GM23338 (cell line): ENCODE results near the gene KDM4C. TPM values are rescaled to one million over a fixed set of nuclear protein-coding genes. Genes with fewer than 3 reads are reported as not detected.

ENCODE experiments used
- ATAC-seq: fragments of 200-7000 bp; cut with Tn5 transposase; 3 replicates; pipeline ENCODE4 v1.9.1; 2020
- DNase-seq: peaks from one replicate; pipeline ENCODE4 v3.0.0-alpha.2; 2015; ENCODE audit warnings: low spot score
- H2AFZ ChIP-seq: fragments of 200-600 bp; sonication (generic); 2 replicates; pipeline ENCODE4 v1.8.0; 2016; ENCODE audit warnings: antibody characterized with exemption, mild to moderate bottlenecking, moderate library complexity
- H3F3A ChIP-seq: fragments of 200-600 bp; sonication (generic); replicated peaks from 2 replicates; pipeline ENCODE4 v1.8.0; 2017; ENCODE audit warnings: antibody characterized with exemption, mixed run types, low read depth
- H3K27ac ChIP-seq: fragments of 200-600 bp; sonication (generic); 2 replicates; pipeline ENCODE4 v1.6.1; 2016; ENCODE audit warnings: low read depth
- H3K27me3 ChIP-seq: fragments of 200-600 bp; sonication (generic); 2 replicates; pipeline ENCODE4 v1.8.0; 2016; ENCODE audit warnings: mild to moderate bottlenecking, mixed run types, moderate library complexity; ENCODE audit not compliant: insufficient read depth
- H3K36me3 ChIP-seq: fragments of 200-600 bp; sonication (generic); 2 replicates; pipeline ENCODE4 v1.8.0; 2016; ENCODE audit warnings: mild to moderate bottlenecking; ENCODE audit not compliant: insufficient read depth
- H3K4me1 ChIP-seq: fragments of 200-600 bp; sonication (generic); 2 replicates; pipeline ENCODE4 v1.8.0; 2016; ENCODE audit warnings: mild to moderate bottlenecking, moderate library complexity; ENCODE audit not compliant: insufficient read depth
- H3K4me2 ChIP-seq: fragments of 200-600 bp; sonication (generic); 2 replicates; pipeline ENCODE4 v1.7.1; 2017; ENCODE audit warnings: mixed run types
- H3K4me3 ChIP-seq: fragments of 200-600 bp; sonication (generic); 2 replicates; pipeline ENCODE4 v1.6.1; 2016; ENCODE audit warnings: mixed run types
- H3K79me2 ChIP-seq: fragments of 200-600 bp; sonication (generic); replicated peaks from 2 replicates; pipeline ENCODE4 v1.8.0; 2017; ENCODE audit warnings: mild to moderate bottlenecking; ENCODE audit not compliant: insufficient read depth
- H3K9me2 ChIP-seq: fragments of 200-600 bp; sonication (generic); 2 replicates; pipeline ENCODE4 v1.8.0; 2017; ENCODE audit not compliant: insufficient read depth
- H4K20me1 ChIP-seq: fragments of 200-600 bp; sonication (generic); replicated peaks from 2 replicates; pipeline ENCODE4 v1.8.0; 2017; ENCODE audit warnings: mild to moderate bottlenecking; ENCODE audit not compliant: insufficient read depth
- H3K27ac Mint-ChIP-seq: 2 replicates; pipeline ENCODE4 v1.8.0; 2020; ENCODE audit warnings: inconsistent platforms, mild to moderate bottlenecking, moderate library complexity, mixed read lengths
- H3K27me3 Mint-ChIP-seq: 3 replicates; pipeline ENCODE4 v1.8.0; 2022; ENCODE audit warnings: low read depth, mild to moderate bottlenecking, moderate library complexity, mixed read lengths, inconsistent platforms; ENCODE audit not compliant: insufficient read depth, poor library complexity
- H3K36me3 Mint-ChIP-seq: 3 replicates; pipeline ENCODE4 v1.8.0; 2021; ENCODE audit warnings: low read depth, mild to moderate bottlenecking, inconsistent platforms, moderate library complexity, mixed read lengths
- H3K4me1 Mint-ChIP-seq: 3 replicates; pipeline ENCODE4 v1.8.0; 2020; ENCODE audit warnings: mild to moderate bottlenecking, inconsistent platforms, mixed read lengths
- H3K4me3 Mint-ChIP-seq: 3 replicates; pipeline ENCODE4 v1.8.0; 2021; ENCODE audit warnings: moderate library complexity, mild to moderate bottlenecking, inconsistent platforms, mixed read lengths
- H3K9me3 Mint-ChIP-seq: 3 replicates; pipeline ENCODE4 v1.8.0; 2020; ENCODE audit warnings: moderate library complexity, mild to moderate bottlenecking, inconsistent platforms, mixed read lengths
- CREB1 ChIP-seq: fragments of 250-450 bp; sonication (Bioruptor Pico); IDR thresholded peaks from 2 replicates; pipeline ENCODE4 v1.5.0; 2020; ENCODE audit warnings: low read depth, mild to moderate bottlenecking, moderate library complexity
- EZH2 ChIP-seq: fragments of 200-600 bp; sonication (generic); IDR thresholded peaks from one replicate; pipeline ENCODE4 v1.8.0; 2017; ENCODE audit warnings: antibody characterized with exemption, mild to moderate bottlenecking, low read depth; ENCODE audit not compliant: unreplicated experiment
- NANOG ChIP-seq: IDR thresholded peaks from 2 replicates; pipeline ENCODE4 v1.6.1; 2016; ENCODE audit warnings: antibody characterized with exemption, borderline replicate concordance
- REST ChIP-seq: IDR thresholded peaks from one replicate; pipeline ENCODE4 v1.6.1; 2018; ENCODE audit warnings: antibody characterized with exemption; ENCODE audit not compliant: unreplicated experiment
- ZNF114 ChIP-seq: fragments of 250-450 bp; sonication (Bioruptor Pico); IDR thresholded peaks from 2 replicates; pipeline ENCODE4 v1.5.0; 2020; ENCODE audit warnings: mild to moderate bottlenecking, moderate library complexity
- ZNF462 ChIP-seq: fragments of 250-450 bp; sonication (Bioruptor Pico); IDR thresholded peaks from 2 replicates; pipeline ENCODE4 v1.5.0; 2020; ENCODE audit warnings: mild to moderate bottlenecking, moderate library complexity
- polyA plus RNA-seq: library from polyadenylated mRNA; unstranded; fragments of >200 nt; fragmentation: Nextera tagmentation; extraction: Ambion mirVana; gene quantifications from 2 replicates; pipeline ENCODE4 v1.2.1, GENCODE V29; 2016
- total RNA-seq: library from RNA; depleted of rRNA; stranded (reverse); fragments of >200 nt; shearing (Covaris generic); gene quantifications from 2 replicates; pipeline ENCODE4 v1.2.3, GENCODE V29; 2014

The KDM4C gene
- total and polyA plus RNA-seq, 2 experiments from 2014 or later, result 12.0 to 43.8 TPM

GRCh38 chr9:7108936-7109335, 351.2 kb downstream of the KDM4C start (continued):
- TF ChIP-seq ZNF462 (CRISPR knock-in tag) (no peak), EZH2 (no peak), CREB1 (CRISPR knock-in tag) (no peak), REST (no peak)

GRCh38 chr9:7111413-7111812, 353.6 kb downstream of the KDM4C start:
- Histone ChIP-seq H2AFZ (no peak overlapping the region), H3K4me2 (no peak overlapping the region), H3K27ac (no peak overlapping the region), H3K4me3 (no peak overlapping the region), H3F3A (no peaks in the 10 kb centered on the region), H3K27me3 (no peaks in the 10 kb centered on the region), H3K79me2 (no peaks in the 10 kb centered on the region), H3K36me3 (no peaks in the 10 kb centered on the region), H4K20me1 (no peaks in the 10 kb centered on the region), H3K9me2 (no peaks in the 10 kb centered on the region; the same call in 1 of the 2 replicates), H3K4me1 (no peaks in the 10 kb centered on the region)
- Mint-ChIP-seq H3K27ac (no peak overlapping the region), H3K27me3 (no peaks in the 10 kb centered on the region), H3K9me3 (no peaks in the 10 kb centered on the region), H3K4me1 (no peaks in the 10 kb centered on the region), H3K4me3 (no peak overlapping the region), H3K36me3 (no peaks in the 10 kb centered on the region)
- DNase-seq (no peak), ATAC-seq (no peak)
- TF ChIP-seq CREB1 (CRISPR knock-in tag), result no peak
- TF ChIP-seq NANOG, result no peak
- TF ChIP-seq ZNF114, result no peak
- TF ChIP-seq EZH2, result no peak
- no peak for TF ChIP-seq REST
